Fibroblast of skin of right quadriceps (primary cell): ENCODE data around the gene MMD2.
A peak's percentile ranks its signal among the peaks of the same experiment; 100 is the strongest.
"Not testable (repeated sequence)": the region's sequence is repeated elsewhere in the genome, so short reads cannot be mapped to it uniquely, and the experiment has no call there.

Source experiments
- DNase-seq: peaks from one replicate; pipeline ENCODE4 v3.0.0-alpha.2; 2013

Gene MMD2

GRCh38 chr7:4958477-4959301 is at the start of gene MMD2:
Gene MMD2 (minus strand): TSS chr7:4959187. CDS start chr7:4959017, 170 bp downstream.
- DNase-seq: no peak

GRCh38 chr7:5005066-5005465 is 46.1 kb upstream of the MMD2 start:
- no peak for DNase-seq

GRCh38 chr7:5001911-5002310 is 42.9 kb upstream of the MMD2 start:
- DNase-seq: no peak

DNA sequence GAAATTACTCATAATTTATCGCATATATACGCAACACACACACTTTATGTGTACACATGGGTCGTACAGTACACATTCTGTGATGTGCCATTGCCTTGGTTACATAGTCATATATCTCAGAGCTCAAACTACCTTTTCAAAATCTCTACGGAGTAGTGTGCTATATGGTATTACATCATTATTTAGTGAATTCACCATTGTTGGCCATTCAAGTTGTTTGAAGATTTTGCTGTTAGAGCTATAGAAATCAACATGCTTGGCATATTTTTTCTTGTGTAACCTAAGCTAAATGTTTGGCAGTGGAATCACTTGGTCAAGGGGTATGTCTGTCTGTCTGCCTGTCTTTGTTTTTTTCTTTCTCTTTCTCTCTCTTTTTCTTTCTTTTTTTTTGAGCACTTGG is 42.0 kb upstream of the MMD2 start:
- no peak for DNase-seq

- no peak for DNase-seq
Measured at GRCh38 chr7:4999369-4999950, 40.5 kb upstream of the MMD2 start.

DNA sequence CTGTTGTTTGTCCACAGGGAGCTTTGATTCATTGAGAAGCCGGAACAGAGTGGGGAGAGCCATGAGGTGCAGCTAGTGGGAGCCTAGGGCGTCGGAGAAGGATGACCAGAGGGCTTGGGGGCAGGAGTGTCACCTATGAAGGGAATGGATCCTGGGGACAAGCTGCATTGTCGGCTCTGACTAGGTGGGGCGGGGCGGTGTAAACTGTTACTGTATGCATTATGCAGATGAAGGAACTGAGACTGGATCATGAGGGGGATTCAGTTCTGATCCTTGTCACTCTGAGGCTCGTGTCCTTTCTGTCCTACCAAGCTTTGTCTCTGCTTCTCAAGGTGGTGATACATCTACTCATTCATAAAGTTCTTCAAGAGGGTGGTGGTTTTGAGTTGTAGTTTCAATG is 39.9 kb upstream of the MMD2 start:
- DNase-seq: no peak

DNA sequence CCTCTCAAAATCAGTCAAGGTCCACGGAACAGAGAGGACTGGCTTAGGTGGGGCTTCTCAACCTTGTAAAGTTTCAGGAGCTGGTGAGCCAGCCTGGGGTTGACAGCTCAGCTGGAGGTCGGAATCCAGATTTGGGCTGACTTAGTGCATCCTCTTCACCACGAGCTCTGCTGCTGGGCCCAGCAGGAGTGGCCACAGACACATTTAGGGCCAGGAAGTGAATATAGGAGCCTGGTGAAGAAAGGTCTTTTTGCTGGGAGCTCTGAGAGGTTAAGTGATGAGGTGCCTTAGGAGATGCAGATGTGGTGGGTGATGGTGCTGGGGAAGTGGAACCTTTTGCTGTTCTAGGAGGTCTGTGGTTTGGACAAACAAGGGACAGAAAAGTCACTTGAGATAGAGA is 39.3 kb upstream of the MMD2 start:
- no peak for DNase-seq

GRCh38 chr7:4996696-4997222 is 37.8 kb upstream of the MMD2 start:
- DNase-seq: no peak

DNA sequence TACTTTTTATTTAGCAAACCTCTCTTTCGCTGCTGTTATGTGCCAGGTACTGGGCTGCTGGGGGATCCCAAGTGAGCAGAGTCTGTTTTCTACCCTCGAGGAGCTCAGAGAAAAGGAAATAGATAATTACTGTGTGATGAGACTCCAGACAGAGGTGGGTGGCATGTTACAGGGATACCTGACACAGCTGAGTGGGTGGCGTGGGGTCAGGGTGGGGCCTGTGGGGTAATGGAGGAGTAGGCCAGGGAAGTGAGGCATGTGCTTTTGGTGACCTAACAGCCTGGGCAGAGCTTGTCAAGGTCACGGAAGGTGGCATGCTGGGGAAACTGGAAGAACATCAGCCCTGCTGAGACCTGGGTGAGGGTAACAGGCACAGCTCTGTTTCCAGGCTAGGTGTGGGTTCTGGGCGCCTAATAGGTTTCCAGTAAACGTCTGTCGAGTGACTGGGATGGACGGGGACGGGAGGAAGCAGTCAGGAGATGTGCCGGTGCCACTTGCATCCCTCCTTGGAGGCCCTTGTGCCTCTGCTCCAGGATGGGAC is 36.5 kb upstream of the MMD2 start:
- no peak for DNase-seq

GRCh38 chr7:4993471-4993870 is 34.5 kb upstream of the MMD2 start:
- DNase-seq: no peak

DNA sequence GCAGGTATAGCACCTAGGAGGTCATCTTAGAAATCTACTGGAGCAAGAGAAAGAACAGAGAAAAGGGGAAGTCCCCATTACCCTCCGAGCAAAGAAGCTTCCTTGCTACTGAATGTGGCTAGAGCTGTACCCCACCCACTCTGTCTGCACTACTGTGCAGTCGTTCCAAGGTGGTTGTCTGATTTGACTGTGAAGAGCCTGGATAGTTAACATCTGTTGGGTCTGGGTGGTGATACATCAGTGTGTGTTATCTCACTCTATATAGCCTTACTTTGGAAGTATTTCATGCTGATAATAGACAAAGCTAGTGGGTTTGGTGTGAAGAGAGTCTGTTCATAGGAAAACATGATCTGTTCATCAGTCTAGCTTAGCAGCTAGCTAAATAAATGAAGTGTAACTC is 23.8 kb upstream of the MMD2 start:
- DNase-seq: not testable (repeated sequence)

DNA sequence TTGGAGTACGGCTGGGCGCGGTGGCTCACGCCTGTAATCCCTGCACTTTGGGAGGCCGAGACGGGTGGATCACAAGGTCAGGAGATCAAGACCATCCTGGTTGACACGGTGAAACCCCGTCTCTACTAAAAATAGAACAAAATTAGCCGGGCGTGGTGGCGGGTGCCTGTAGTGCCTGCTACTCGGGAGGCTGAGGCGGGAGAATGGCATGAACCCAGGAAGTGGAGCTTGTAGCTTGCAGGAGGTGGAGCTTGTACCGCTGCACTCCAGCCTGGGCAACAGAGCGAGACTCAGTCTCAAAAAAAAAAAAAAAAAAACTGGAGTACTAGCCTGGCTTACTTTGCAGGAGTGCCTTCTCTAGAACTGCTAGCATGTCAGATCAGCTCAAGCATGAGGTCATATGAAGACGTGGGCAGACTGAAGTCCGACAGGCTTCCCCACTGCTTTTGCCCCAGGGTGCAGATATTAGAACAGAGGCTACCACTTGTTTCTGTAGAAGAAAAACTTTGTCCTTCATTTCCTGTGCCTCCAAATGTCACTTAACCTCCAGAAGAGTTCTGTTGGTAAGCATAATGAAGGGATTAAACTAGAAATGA is 22.4 kb upstream of the MMD2 start:
- DNase-seq: not testable (repeated sequence)

- DNase-seq: not testable (repeated sequence)
Measured at GRCh38 chr7:4975626-4976025, 16.6 kb upstream of the MMD2 start.

GRCh38 chr7:4973728-4974198 is 14.8 kb upstream of the MMD2 start:
- DNase-seq: peak; percentile 91

- DNase-seq: not testable (repeated sequence)
Measured at GRCh38 chr7:4972446-4972845, 13.5 kb upstream of the MMD2 start.

DNA sequence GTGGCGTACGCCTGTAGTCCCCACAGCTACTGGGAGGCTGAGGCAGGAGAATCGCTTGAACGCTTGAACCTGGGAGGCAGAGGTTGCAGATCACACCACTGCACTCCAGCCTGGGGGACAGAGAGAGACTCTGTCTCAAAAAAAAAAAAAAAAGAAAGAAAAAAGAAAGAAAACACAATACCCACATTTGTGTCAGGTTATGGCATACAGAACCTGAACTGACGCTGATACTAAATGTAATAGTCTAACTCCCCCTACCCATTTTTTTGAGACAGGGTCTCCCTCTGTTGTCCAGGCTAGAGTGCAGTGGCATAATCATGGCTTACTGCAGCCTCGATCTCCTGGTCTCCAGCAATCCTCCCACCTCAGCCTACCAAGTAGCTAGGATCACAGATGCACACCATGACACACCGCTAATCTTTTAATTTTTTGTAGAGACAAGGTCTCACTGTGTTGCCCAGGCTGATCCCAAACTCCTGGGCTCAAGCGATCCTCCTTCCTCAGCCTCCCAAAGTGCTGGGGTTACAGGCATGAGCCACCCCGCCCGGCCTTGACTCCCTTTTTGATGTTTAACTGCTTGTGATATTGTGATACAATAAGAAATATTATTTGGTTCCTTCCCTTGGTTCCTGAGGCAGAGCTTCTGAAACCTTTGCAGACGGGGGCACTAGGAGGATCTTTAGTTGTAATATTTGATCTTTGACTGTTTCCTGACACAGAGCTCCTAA is 6.5 kb upstream of the MMD2 start:
- DNase-seq: no peak

- DNase-seq: no peak
Measured at GRCh38 chr7:4964506-4964905, 5.5 kb upstream of the MMD2 start.

GRCh38 chr7:4962872-4963775 is 4.1 kb upstream of the MMD2 start:
- no peak for DNase-seq

GRCh38 chr7:4960363-4960762 is 1.4 kb upstream of the MMD2 start:
- no peak for DNase-seq

DNA sequence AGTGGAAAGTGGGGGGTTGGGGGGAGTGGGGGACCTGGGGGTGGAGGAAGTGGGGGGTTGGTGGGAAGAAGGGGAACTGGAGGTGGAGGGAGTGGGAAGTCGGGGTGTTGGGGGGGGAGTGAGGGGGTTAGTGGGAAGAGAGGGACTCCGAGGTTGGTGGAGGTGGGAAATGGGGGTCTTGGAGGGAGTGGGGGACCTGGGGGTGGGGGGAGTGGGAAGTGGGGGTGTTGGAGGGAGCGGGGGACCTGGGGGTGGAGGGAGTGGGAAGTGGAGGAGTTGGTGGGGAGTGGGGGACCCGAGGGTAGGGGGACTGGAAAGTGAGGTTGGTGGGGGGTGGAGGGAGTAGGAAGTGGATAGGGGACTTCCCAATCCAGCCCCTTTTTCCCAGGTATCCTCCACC is 906 bp upstream of the MMD2 start:
- no peak for DNase-seq

GRCh38 chr7:4959306-4959705 is 319 bp upstream of the MMD2 start:
- no peak for DNase-seq
